Loucy (cell line): ENCODE data around the gene RBBP8.

Experiments
- H2AFZ ChIP-seq: fragments of 200-600 bp; sonication (generic); 2 replicates; pipeline ENCODE4 v1.6.0; 2016; ENCODE audit warnings: antibody characterized with exemption, mild to moderate bottlenecking, low read length, moderate library complexity
- H3F3A ChIP-seq: fragments of 200-600 bp; 2 replicates; pipeline ENCODE4 v1.6.0; 2016; ENCODE audit warnings: antibody characterized with exemption, low read depth, mild to moderate bottlenecking
- H3K27me3 ChIP-seq: fragments of 200-600 bp; sonication (generic); 2 replicates; pipeline ENCODE4 v1.6.1; 2014; ENCODE audit warnings: low read length, mild to moderate bottlenecking; ENCODE audit not compliant: insufficient read depth, poor library complexity, severe bottlenecking
- H3K36me3 ChIP-seq: fragments of 200-600 bp; sonication (generic); 2 replicates; pipeline ENCODE4 v1.6.1; 2016; ENCODE audit warnings: low read length; ENCODE audit not compliant: insufficient read depth
- H3K4me1 ChIP-seq: fragments of 200-600 bp; sonication (generic); 2 replicates; pipeline ENCODE4 v1.5.1; 2014; ENCODE audit warnings: low read length, mild to moderate bottlenecking; ENCODE audit not compliant: insufficient read depth, poor library complexity, severe bottlenecking
- H3K4me2 ChIP-seq: fragments of 200-600 bp; sonication (generic); 2 replicates; pipeline ENCODE4 v1.6.0; 2014; ENCODE audit warnings: antibody characterized with exemption, low read length, low read depth, mild to moderate bottlenecking; ENCODE audit not compliant: poor library complexity, severe bottlenecking
- H3K4me3 ChIP-seq: fragments of 200-600 bp; sonication (generic); 2 replicates; pipeline ENCODE4 v1.5.1; 2014; ENCODE audit warnings: low read length, mild to moderate bottlenecking, mixed read lengths; ENCODE audit not compliant: poor library complexity, severe bottlenecking
- H3K79me2 ChIP-seq: fragments of 200-600 bp; sonication (generic); 2 replicates; pipeline ENCODE4 v1.6.1; 2014; ENCODE audit warnings: low read length; ENCODE audit not compliant: insufficient read depth
- H3K9ac ChIP-seq: fragments of 200-600 bp; sonication (generic); 2 replicates; pipeline ENCODE4 v1.6.0; 2014; ENCODE audit warnings: mild to moderate bottlenecking, low read depth, low read length, moderate library complexity; ENCODE audit not compliant: poor library complexity, severe bottlenecking
- H3K9me2 ChIP-seq: fragments of 200-600 bp; sonication (generic); replicated peaks from 2 replicates; pipeline ENCODE4 v1.6.1; 2016; ENCODE audit warnings: low read depth, low read length, mixed read lengths
- H3K9me3 ChIP-seq: fragments of 200-600 bp; sonication (generic); 2 replicates; pipeline ENCODE4 v1.6.1; 2014; ENCODE audit warnings: mild to moderate bottlenecking, antibody characterized with exemption, low read length, low read depth; ENCODE audit not compliant: insufficient read depth
- H4K20me1 ChIP-seq: fragments of 200-600 bp; sonication (generic); 2 replicates; pipeline ENCODE4 v1.6.0; 2014; ENCODE audit warnings: antibody characterized with exemption, low read length, mild to moderate bottlenecking; ENCODE audit not compliant: insufficient read depth, poor library complexity, severe bottlenecking
- CTCF ChIP-seq: fragments of 200-600 bp; sonication (generic); conservative IDR thresholded peaks from 2 replicates; pipeline ENCODE4 v1.5.1; 2014; ENCODE audit warnings: mild to moderate bottlenecking, antibody characterized with exemption, low read length
- EZH2phosphoT487 ChIP-seq: fragments of 200-600 bp; IDR thresholded peaks from 2 replicates; pipeline ENCODE4 v1.6.1; 2018; ENCODE audit warnings: antibody characterized with exemption, mild to moderate bottlenecking, moderate library complexity, borderline replicate concordance

RBBP8 gene

GRCh38 chr18:23003289-23003688, 70.2 kb downstream of the RBBP8 start:
- H3K79me2 ChIP-seq, result no peaks in the 10 kb centered on the region
- no peaks in the 10 kb centered on the region for H4K20me1 ChIP-seq
- TF ChIP-seq CTCF, result no peak
- TF ChIP-seq EZH2phosphoT487, result no peak
- no peak overlapping the region for H3K9ac ChIP-seq
- H3F3A ChIP-seq, result no peaks in the 10 kb centered on the region
- H3K9me2 ChIP-seq, result no peaks in the 10 kb centered on the region
- no peak overlapping the region for H3K4me2 ChIP-seq
- no peak overlapping the region for H3K4me3 ChIP-seq
- H3K9me3 ChIP-seq, result no peaks in the 10 kb centered on the region
- H3K36me3 ChIP-seq, result peaks cover 26% of the 10 kb centered on the region; the same call in 1 of the 2 replicates
- H2AFZ ChIP-seq, result no peak overlapping the region
- no peaks in the 10 kb centered on the region for H3K4me1 ChIP-seq
- no peaks in the 10 kb centered on the region for H3K27me3 ChIP-seq

GRCh38 chr18:23012249-23012648, 79.1 kb downstream of the RBBP8 start:
- Histone ChIP-seq H3K36me3 (peaks cover 12% of the 10 kb centered on the region; the same call in 1 of the 2 replicates), H3K4me1 (no peaks in the 10 kb centered on the region), H3K9ac (no peak overlapping the region), H3K27me3 (no peaks in the 10 kb centered on the region), H3K4me3 (no peak overlapping the region), H3K9me2 (no peaks in the 10 kb centered on the region), H3K9me3 (no peaks in the 10 kb centered on the region), H4K20me1 (no peaks in the 10 kb centered on the region), H3K4me2 (no peak overlapping the region), H2AFZ (no peak overlapping the region), H3K79me2 (no peaks in the 10 kb centered on the region), H3F3A (no peaks in the 10 kb centered on the region)
- TF ChIP-seq EZH2phosphoT487 (no peak), CTCF (no peak)

GRCh38 chr18:23020555-23021294, 87.6 kb downstream of the RBBP8 start:
- TF ChIP-seq CTCF, result no peak
- TF ChIP-seq EZH2phosphoT487, result no peak
- H3K36me3 ChIP-seq, result peaks cover 19% of the 10 kb centered on the region
- H2AFZ ChIP-seq, result no peak overlapping the region
- no peaks in the 10 kb centered on the region for H3K9me2 ChIP-seq
- H3K4me1 ChIP-seq, result no peaks in the 10 kb centered on the region
- H3K79me2 ChIP-seq, result no peaks in the 10 kb centered on the region
- no peaks in the 10 kb centered on the region for H3K9me3 ChIP-seq
- no peaks in the 10 kb centered on the region for H4K20me1 ChIP-seq
- no peaks in the 10 kb centered on the region for H3F3A ChIP-seq
- H3K27me3 ChIP-seq, result no peaks in the 10 kb centered on the region
- no peak overlapping the region for H3K4me3 ChIP-seq
- H3K9ac ChIP-seq, result no peak overlapping the region
- no peak overlapping the region for H3K4me2 ChIP-seq
